ENCODE data around the gene MAPK8IP3.
"Not testable (repeated sequence)": the region's sequence is repeated elsewhere in the genome, so short reads cannot be mapped to it uniquely, and the experiment has no call there.

MAPK8IP3 gene

GRCh38 chr16:1713933-1714332 lies 7.9 kb downstream of the MAPK8IP3 start:
- no peak for DNase-seq

- DNase-seq, result no peak
Observed at GRCh38 chr16:1715220-1715619, 9.2 kb downstream of the MAPK8IP3 start.

- DNase-seq, result not testable (repeated sequence)
Observed at GRCh38 chr16:1718236-1718635, 12.2 kb downstream of the MAPK8IP3 start.

GRCh38 chr16:1719559-1720229 lies 13.7 kb downstream of the MAPK8IP3 start:
- not testable (repeated sequence) for DNase-seq

GRCh38 chr16:1721372-1721771 lies 15.4 kb downstream of the MAPK8IP3 start:
- DNase-seq, result no peak

- peak; percentile 53 for DNase-seq
Observed at GRCh38 chr16:1723450-1724147, 17.6 kb downstream of the MAPK8IP3 start.

GRCh38 chr16:1724491-1724890 lies 18.5 kb downstream of the MAPK8IP3 start:
- DNase-seq, result no peak

GRCh38 chr16:1726661-1727502 lies 20.9 kb downstream of the MAPK8IP3 start:
- DNase-seq, result no peak

- no peak for DNase-seq
Observed at GRCh38 chr16:1727651-1728624, 21.9 kb downstream of the MAPK8IP3 start.

- DNase-seq, result no peak
Observed at GRCh38 chr16:1729026-1729425, 23.0 kb downstream of the MAPK8IP3 start.

GRCh38 chr16:1729445-1729844 lies 23.4 kb downstream of the MAPK8IP3 start:
- DNase-seq, result no peak

- DNase-seq, result no peak
Observed at GRCh38 chr16:1731073-1731472, 25.1 kb downstream of the MAPK8IP3 start.

- DNase-seq, result no peak
Observed at GRCh38 chr16:1731603-1732002, 25.6 kb downstream of the MAPK8IP3 start.

GRCh38 chr16:1732071-1732470 lies 26.1 kb downstream of the MAPK8IP3 start:
- DNase-seq, result no peak

GRCh38 chr16:1732551-1732987 lies 26.6 kb downstream of the MAPK8IP3 start:
- not testable (repeated sequence) for DNase-seq

- DNase-seq, result no peak
Observed at GRCh38 chr16:1734123-1734522, 28.1 kb downstream of the MAPK8IP3 start.

GRCh38 chr16:1734816-1735215 lies 28.8 kb downstream of the MAPK8IP3 start:
- no peak for DNase-seq

- no peak for DNase-seq
Observed at GRCh38 chr16:1740234-1740633, 34.2 kb downstream of the MAPK8IP3 start.

GRCh38 chr16:1740781-1741490 lies 34.9 kb downstream of the MAPK8IP3 start:
- no peak for DNase-seq

- DNase-seq, result no peak
Observed at GRCh38 chr16:1741553-1742165, 35.7 kb downstream of the MAPK8IP3 start.
